COLO668 (cell line): ENCODE data around the gene IPO5.
"Not testable (repeated sequence)": the region's sequence is repeated elsewhere in the genome, so short reads cannot be mapped to it uniquely, and the experiment has no call there.

Experiments
- DNase-seq: peaks from one replicate; lab custom pipeline; 2025; ENCODE audit not compliant: unreplicated experiment; lab: John Stamatoyannopoulos, UW

Gene IPO5

GRCh38 chr13:98007001-98007400 is 53.5 kb downstream of the IPO5 start:
- DNase-seq, result no peak

GRCh38 chr13:98013241-98013640 is 59.8 kb downstream of the IPO5 start:
- DNase-seq, result no peak

- no peak for DNase-seq
Measured at GRCh38 chr13:98014766-98015165, 61.3 kb downstream of the IPO5 start.

- no peak for DNase-seq
Measured at GRCh38 chr13:98018293-98018692, 64.8 kb downstream of the IPO5 start.

GRCh38 chr13:98019186-98019585 is 65.7 kb downstream of the IPO5 start:
- no peak for DNase-seq

GRCh38 chr13:98020271-98020670 is 66.8 kb downstream of the IPO5 start:
- DNase-seq, result no peak

- DNase-seq, result no peak
Measured at GRCh38 chr13:98022210-98022609, 68.7 kb downstream of the IPO5 start.

GRCh38 chr13:98025480-98026025 is 72.1 kb downstream of the IPO5 start:
- no peak for DNase-seq

- no peak for DNase-seq
Measured at GRCh38 chr13:98026457-98026857, 73.0 kb downstream of the IPO5 start.

GRCh38 chr13:98032168-98032567 is 78.7 kb downstream of the IPO5 start:
- no peak for DNase-seq

- DNase-seq, result peak; percentile 89
Measured at GRCh38 chr13:98033277-98034247, 80.1 kb downstream of the IPO5 start.

GRCh38 chr13:98035373-98035772 is 81.9 kb downstream of the IPO5 start:
- no peak for DNase-seq

GRCh38 chr13:98036564-98037302 is 83.3 kb downstream of the IPO5 start:
- DNase-seq, result not testable (repeated sequence)

- DNase-seq, result no peak
Measured at GRCh38 chr13:98039261-98039660, 85.8 kb downstream of the IPO5 start.

GRCh38 chr13:98039964-98040363 is 86.5 kb downstream of the IPO5 start:
- DNase-seq, result no peak

GRCh38 chr13:98041081-98041820 is 87.8 kb downstream of the IPO5 start:
- DNase-seq, result no peak

- no peak for DNase-seq
Measured at GRCh38 chr13:98044301-98044700, 90.8 kb downstream of the IPO5 start.

- DNase-seq, result not testable (repeated sequence)
Measured at GRCh38 chr13:98047785-98048184, 94.3 kb downstream of the IPO5 start.

GRCh38 chr13:98048265-98048664 is 94.8 kb downstream of the IPO5 start:
- DNase-seq, result no peak

- peak; percentile 92 for DNase-seq
Measured at GRCh38 chr13:98050041-98050466, 96.6 kb downstream of the IPO5 start.

- DNase-seq, result no peak
Measured at GRCh38 chr13:98052412-98052811, 98.9 kb downstream of the IPO5 start.
